Activated T-cell treated with anti-CD3 and anti-CD28 coated beads for 1 hour (primary cell): ENCODE data around the gene ITGB1BP1.

Source experiments
- DNase-seq: peaks from one replicate; pipeline ENCODE4 v3.0.0-alpha.2; 2020; ENCODE audit warnings: low read depth

ITGB1BP1 gene

GRCh38 chr2:9377461-9378097 lies 45.7 kb downstream of the ITGB1BP1 start:
- no peak for DNase-seq

- DNase-seq: no peak
Measured at GRCh38 chr2:9375857-9376428, 47.4 kb downstream of the ITGB1BP1 start.

- no peak for DNase-seq
Measured at GRCh38 chr2:9374071-9374730, 49.1 kb downstream of the ITGB1BP1 start.

DNA sequence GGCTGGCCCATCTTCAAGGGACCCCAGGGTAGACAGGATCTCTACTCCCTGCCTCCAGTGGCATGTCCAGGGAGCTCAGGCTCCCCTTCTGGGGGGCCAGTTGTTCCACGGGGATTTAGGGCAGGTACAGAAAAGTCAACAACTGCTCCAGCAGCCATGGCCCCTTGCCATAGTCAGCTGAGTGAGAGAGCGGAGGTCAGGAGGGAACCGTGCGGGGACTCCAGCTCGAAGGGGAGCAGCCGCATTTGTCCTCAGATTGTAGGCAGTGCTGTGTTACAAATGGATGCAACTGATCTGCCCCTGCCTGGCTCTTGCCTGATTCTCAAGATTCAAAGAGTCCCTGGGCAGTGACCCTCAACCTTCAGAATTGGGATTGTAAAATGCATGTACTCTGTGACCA lies 49.9 kb downstream of the ITGB1BP1 start:
- no peak for DNase-seq

- DNase-seq: no peak
Measured at GRCh38 chr2:9373047-9373446, 50.3 kb downstream of the ITGB1BP1 start.

GRCh38 chr2:9370746-9371145 lies 52.6 kb downstream of the ITGB1BP1 start:
- DNase-seq: no peak

DNA sequence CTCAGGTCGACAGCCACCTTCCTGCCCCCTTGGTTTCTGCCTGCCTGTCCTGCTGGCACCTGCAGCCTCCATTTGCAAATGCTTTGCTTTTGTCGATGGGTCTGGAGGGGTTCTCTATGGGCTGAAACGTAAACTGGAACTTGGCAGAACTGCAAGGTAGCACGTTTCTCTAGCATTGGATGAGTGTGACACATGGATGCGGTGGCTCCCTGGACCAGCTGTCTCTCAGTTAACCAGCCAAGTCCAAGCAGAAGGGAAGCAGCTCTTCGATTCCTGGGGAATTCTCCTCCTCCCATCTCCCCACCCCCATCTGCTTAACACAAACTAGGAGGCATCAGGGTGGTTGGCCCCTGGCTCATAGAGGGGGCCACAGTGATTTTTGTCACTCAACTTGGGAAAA lies 57.3 kb downstream of the ITGB1BP1 start:
- no peak for DNase-seq

- DNase-seq: no peak
Measured at GRCh38 chr2:9365498-9366019, 57.8 kb downstream of the ITGB1BP1 start.

GRCh38 chr2:9364791-9365497 lies 58.4 kb downstream of the ITGB1BP1 start:
- DNase-seq: no peak

- no peak for DNase-seq
Measured at GRCh38 chr2:9364373-9364772, 59.0 kb downstream of the ITGB1BP1 start.

GRCh38 chr2:9360701-9361100 lies 62.6 kb downstream of the ITGB1BP1 start:
- DNase-seq: no peak

GRCh38 chr2:9360110-9360509 lies 63.2 kb downstream of the ITGB1BP1 start:
- no peak for DNase-seq

DNA sequence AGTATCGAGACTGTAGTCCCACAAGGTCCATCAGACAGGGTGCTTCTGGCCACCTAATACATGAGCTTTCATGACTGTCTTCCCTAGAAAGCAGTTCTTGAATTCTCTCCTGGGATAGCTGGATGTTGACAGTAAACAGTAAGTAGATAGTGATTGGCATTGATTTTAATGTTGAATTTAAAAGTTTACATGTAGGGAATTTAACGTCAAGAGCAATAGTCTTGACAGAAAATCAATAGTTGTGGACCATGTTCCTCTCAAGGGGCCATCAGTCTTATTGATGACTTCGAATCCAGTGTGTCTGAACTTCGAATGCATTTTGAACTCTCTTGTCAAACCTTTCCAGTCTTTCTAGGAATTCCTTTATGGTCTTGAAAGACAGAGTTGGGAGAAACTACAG lies 63.9 kb downstream of the ITGB1BP1 start:
- DNase-seq: no peak

DNA sequence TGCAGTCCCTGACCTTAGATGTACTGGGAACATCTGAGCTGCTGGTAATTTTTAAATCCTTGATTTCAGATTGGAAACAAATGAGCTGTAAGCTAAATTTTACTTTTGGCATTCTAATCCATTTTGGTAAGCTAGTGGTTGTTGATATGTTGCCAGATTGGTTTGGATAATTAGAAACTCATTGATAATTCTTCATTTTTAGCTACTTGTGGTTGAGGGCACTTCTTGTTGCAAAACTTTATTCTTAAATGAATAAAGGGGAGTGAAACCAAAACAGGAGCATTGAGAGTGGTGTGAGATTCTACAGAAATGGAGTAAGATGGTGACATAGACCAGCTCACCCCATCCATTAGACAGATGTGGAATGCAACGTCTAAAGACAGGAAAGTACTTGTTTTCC lies 64.5 kb downstream of the ITGB1BP1 start:
- DNase-seq: no peak

GRCh38 chr2:9356261-9356660 lies 67.1 kb downstream of the ITGB1BP1 start:
- DNase-seq: no peak

DNA sequence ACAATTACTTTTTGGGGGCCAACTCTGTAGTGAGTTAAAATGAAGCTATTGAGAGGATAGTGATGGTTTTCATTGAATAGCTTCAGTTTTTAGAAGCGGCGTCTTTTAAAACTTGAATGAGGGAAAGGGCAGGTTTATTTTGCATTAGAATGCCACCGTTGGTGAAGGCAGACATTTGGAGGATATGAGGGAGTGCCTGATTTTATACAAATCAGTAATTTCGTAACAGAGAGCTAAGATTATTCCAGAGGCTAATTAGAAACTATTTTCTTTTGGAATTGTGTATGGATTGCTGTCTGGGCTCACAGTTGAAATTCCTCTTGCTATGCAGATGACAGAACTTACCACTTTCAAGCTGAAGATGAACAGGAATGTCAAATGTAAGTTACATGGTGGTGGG lies 67.6 kb downstream of the ITGB1BP1 start:
- no peak for DNase-seq

DNA sequence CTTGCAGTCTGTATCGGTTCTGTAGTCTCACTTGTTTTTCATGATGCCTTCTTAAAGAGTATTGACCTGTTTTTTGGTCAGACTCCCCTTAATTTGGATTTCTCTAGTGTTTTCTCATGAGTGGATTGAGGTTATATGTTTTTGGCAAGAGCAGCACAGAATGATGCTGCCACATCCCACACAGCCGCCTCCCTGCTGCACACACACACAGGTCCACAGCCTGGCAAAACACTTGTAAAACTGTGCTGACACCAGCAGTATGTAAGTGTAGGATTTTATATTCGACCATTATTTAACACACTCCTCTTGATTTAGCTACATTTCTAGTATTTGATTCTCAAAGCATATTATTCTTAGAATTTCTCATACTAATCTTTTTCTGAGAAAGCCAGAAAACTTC lies 68.1 kb downstream of the ITGB1BP1 start:
- DNase-seq: no peak

GRCh38 chr2:9354318-9354717 lies 69.0 kb downstream of the ITGB1BP1 start:
- DNase-seq: no peak
